ACHN (cell line): ENCODE results near the gene WWOX.

Source experiments
- DNase-seq: peaks from one replicate; pipeline ENCODE4 v3.0.0-alpha.2; 2015
- in situ Hi-C: cut with HindIII; loops from 2 replicates; pipeline ENCODE4 v1.10.0; 2017; ENCODE audit warnings: low sequenced_read_pairs, low pct_ligation_motif_present, low pct_unique_long_range_greater_than_20kb

Gene WWOX

GRCh38 chr16:78242239-78242630, 142.8 kb downstream of the WWOX start:
- in situ Hi-C loops = no loop called here
- no peak for DNase-seq

- in situ Hi-C loops = no loop called here
- DNase-seq = no peak
Measured at GRCh38 chr16:78244131-78244895, 144.9 kb downstream of the WWOX start.

DNA sequence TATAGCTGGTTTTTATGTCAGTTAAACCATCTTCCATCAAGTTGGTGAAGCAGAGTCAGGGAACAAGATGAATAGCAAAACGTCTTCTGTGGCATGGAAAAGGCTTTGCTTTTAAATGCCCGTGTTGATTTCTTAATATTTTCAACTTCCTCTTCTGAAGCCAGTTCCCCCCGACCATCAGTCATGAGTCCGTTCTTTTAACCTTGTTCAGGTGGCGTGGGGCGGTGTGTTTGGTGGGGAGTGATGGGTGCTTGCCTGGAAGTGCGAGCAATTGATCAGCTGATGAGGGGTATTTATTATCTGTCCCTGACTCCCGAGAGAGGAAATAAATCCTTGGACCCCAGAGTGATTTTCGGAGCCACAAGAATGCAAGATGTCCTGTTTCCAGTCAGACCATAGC, 147.1 kb downstream of the WWOX start:
- no peak for DNase-seq
- in situ Hi-C loops = no loop called here

DNA sequence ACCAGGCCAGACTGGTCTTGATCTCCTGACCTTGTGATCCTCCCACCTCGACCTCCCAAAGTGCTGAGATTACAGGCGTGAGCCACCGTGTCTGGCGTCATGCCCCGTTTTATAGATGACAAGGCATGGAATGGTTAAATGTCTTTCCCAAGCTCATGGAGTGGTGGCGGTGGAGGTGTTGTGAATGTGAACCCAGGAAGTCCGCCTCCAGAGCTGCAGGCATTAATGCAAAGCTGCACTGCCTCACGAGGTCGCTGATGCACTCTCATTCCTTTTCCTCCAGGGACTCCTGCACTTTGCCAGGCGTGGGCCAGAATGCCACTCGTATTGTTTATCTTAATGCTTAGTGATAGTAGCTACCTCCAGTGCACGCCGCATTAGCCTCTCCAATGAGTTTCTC, 149.6 kb downstream of the WWOX start:
- no peak for DNase-seq
- in situ Hi-C loops = no loop called here

GRCh38 chr16:78249832-78250231, 150.4 kb downstream of the WWOX start:
- no peak for DNase-seq

GRCh38 chr16:78251115-78251514, 151.7 kb downstream of the WWOX start:
- no peak for DNase-seq
- in situ Hi-C loops = no loop called here

More at GRCh38 chr16:78249832-78250231, 150.4 kb downstream of the WWOX start:
- in situ Hi-C loops = no loop called here

DNA sequence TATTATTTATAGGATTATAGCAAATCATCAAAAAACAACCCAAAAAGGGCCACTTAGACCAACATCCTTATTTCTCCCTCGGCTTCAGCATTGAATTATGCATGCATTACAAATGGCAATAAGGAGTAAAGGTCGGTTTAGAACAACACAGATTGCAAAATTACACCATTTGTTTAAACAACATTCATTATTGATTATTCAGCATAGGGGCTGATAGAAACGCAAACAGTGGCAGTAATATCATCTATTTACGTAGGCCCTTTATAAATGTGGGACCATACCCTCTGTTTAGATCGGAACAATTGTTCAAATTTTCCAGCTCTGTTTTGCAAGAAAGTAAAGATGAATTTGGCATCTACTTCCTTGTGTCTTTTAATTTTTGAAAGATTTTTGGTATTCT, 153.3 kb downstream of the WWOX start:
- DNase-seq = no peak
- in situ Hi-C loops = no loop called here

DNA sequence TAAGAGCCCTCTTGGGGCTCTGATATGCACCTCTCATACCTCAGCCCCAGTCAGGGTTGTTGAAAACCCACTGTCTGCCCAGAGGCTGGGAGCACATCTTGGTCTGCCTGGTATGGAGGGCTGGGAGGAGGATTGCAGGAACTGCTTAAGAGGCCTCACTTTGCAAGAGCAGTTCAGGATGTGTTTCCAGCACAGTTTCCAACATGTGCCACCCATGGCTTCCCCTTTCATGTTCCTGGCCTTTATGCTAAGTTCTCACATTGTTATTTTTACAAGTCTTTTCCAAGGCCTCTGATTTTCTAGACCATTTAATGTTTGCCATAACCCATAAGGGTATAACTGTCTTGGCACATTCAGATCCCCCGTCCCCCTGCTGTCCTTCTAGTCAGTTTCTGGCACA, 155.4 kb downstream of the WWOX start:
- DNase-seq = no peak
- in situ Hi-C loops = no loop called here

- no peak for DNase-seq
- in situ Hi-C loops = no loop called here
Measured at GRCh38 chr16:78256686-78257375, 157.4 kb downstream of the WWOX start.

DNA sequence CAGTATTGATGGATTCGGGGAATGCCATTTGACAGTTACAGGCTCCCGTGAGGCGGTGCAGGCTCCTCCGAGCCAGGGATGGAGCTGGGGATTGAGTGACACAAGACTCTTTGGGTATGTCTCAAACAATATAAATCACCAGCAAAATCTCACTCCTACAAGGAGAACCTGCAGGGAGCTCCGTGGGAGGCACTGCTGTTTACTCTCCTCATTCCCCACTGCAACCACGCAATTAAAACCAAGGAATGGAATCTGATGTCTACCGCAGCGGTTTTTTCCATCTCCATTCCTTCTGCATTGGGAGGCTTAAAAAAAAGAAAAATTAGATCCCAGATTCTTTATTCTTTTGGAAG, 157.9 kb downstream of the WWOX start:
- DNase-seq = no peak
- in situ Hi-C loops = no loop called here

DNA sequence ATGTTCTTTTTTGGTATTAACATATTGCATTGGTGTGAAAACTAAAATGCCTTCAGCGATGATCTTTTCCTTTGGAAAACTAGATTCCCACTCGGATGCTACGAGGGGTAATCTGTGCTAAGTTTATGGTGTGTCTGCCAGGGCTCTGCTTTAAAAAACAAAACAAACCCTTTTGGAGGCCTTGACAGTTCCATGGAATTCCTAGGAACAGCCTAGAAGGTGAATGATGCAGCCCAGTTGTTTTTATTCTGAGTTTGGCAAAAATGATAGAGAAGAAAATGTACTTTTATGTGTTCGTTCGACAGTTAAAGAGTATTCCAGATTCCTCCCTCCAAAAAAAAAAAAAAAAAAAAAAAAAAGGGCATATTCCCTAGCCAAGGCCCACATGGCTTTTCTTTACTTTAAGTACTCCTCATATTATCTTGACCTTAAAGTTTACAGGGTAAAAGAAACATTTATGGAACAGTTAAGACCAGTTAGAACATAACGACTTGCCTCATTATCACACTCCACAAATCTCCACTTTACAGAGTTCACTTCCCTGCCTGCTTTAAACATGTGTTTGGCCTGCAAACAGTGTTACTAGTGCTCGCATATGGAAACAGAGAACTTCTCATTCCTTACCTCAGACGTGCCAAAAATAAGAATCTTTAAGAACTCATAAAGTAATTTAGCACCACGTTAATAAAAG, 159.1 kb downstream of the WWOX start:
- in situ Hi-C loops = no loop called here

DNA sequence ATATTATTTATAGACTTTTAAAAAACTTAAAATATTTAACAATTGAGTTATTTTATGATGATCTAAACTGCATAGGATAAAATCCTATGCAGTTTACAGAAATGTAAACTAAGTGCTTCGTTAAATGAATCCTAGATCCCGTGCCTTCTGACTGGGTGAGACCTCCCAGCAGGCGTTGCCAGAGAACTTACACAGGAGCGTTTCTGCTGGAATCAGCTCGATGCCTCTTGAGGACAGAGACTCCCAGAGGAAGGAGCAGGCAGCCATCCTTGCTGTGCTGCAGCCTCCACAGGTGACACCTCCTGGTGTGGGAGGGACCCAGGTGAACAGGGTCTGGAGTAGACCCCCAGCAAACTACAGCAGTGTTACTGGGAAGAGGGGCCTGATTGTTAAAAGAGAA, 160.4 kb downstream of the WWOX start:
- in situ Hi-C loops = no loop called here
- no peak for DNase-seq

More for the DNA sequence above, 159.1 kb downstream of the WWOX start:
- no peak for DNase-seq

GRCh38 chr16:78264642-78265041, 165.2 kb downstream of the WWOX start:
- in situ Hi-C loops = no loop called here
- DNase-seq = no peak

DNA sequence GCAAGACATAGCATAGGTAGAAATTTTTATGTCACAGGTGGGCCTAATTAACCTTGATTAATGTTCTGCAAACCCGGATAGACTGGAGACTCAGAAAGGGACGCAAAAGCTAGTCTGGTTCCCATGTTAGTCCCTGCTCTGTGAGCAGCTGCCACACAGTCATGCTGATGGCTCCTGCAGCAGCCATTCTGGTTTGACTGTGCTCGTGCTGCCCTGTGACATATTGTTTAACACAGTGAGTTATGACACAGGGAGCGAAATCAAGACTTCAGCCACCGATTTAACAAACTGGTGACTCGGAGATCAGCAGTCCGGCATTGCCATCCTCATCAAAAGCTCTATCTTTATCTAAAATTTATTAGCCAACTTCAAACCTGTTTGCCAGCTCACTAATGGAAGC, 169.8 kb downstream of the WWOX start:
- no peak for DNase-seq
- in situ Hi-C loops = no loop called here

GRCh38 chr16:78271981-78272380, 172.5 kb downstream of the WWOX start:
- no peak for DNase-seq
- in situ Hi-C loops = no loop called here

- no peak for DNase-seq
- in situ Hi-C loops = no loop called here
Measured at GRCh38 chr16:78274771-78275170, 175.3 kb downstream of the WWOX start.

DNA sequence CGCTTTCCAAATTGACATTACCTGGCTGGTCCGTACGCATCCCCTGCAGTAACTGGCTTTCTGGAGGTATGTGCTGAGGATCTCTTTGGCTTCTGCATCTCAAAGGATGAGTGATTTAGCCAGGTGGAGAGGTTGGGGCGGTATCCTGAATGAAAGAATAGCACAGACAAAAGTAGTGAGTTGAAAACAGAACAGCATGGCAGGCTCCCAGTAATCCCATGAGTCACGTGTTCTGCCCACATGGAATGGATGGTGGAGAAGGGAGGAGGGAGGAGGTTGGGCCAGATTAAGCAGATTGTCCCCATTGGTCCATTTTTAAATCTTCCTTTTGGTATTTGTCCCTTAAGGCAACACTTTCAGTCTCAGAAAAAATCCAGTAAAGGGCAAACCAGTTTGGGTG, 176.0 kb downstream of the WWOX start:
- DNase-seq = no peak
- in situ Hi-C loops = no loop called here

DNA sequence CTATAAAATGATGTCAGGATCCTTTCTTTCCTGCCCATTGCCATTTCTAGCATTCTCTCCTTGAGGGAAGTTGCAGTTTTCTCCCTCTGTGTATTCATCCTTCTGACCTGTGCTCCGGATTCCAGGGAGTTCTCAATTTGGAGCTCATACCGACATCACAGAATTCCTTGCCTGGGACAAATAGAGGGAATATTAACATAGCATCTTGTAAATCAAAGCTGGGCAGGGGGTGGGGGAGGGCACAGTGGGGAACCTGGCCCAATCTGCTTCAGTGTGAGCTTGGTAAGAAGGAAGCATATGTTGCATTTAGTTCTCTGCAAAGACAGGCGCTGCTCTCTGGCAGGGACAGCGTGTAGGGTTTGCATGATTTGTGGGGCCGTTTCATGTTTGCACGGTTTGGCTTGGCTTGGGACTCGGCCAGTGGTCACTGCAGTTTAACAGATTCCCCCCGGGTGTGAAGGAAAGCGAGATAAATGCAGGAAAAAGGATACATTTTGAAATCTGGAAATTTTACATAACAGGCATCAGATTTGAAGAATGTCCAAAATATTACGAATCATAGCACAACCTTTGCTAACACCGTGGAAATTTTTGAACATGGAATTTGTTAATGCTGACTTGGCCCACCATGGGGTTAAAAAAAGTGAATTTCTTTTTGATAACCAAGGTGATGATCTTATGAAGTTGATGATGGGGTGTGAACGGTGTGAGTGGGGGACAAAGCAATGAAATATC, 178.0 kb downstream of the WWOX start:
- DNase-seq = no peak
- in situ Hi-C loops = no loop called here

DNA sequence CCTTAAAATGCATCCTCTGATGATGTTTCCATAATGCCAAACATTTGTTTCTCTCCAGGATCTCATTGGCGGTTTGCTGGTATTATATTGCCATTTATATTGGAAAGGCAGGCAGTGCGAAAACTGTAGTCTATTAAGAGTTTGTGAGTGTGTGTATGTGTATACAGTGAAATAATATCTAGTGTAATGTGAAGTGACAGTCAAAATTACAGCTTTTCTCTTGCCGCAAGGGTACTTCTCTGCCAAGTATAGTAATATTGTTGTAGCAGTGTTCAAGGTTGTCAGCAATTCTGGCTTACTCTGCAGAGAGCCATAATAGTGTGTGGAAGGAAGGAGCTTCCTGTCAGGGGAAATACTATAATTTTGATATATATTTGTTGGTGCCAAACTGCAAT, 178.6 kb downstream of the WWOX start:
- no peak for DNase-seq
- in situ Hi-C loops = no loop called here
